B cell (primary cell): ENCODE data around the gene MAML2. TPM values are rescaled to one million over a fixed set of nuclear protein-coding genes. Genes with fewer than 3 reads are reported as not detected.

ENCODE experiments used
- ATAC-seq: fragments of 200-7000 bp; cut with Tn5 transposase; one replicate; pipeline ENCODE4 v1.10.0; 2021; ENCODE audit warnings: low read depth, mild to moderate bottlenecking, moderate number of reproducible peaks, moderate library complexity
- CTCF ChIA-PET: fragments of 350-600 bp; sonication (Branson Sonifier 250); formaldehyde crosslinking; loops from one replicate; lab custom pipeline; 2021; ENCODE audit warnings: antibody characterized with exemption, inconsistent platforms; lab: Charles Lee
- POLR2A ChIA-PET: fragments of 350-600 bp; sonication (Branson Sonifier 250); formaldehyde crosslinking; loops from one replicate; lab custom pipeline; 2021; ENCODE audit warnings: antibody characterized with exemption; lab: Charles Lee
- DNase-seq: peaks from one replicate; pipeline ENCODE4 v3.0.0; 2013
- H2AFZ ChIP-seq: 2 replicates; pipeline ENCODE4 v1.6.1; 2012; ENCODE audit warnings: mild to moderate bottlenecking, low read depth, low read length; ENCODE audit not compliant: insufficient read depth, poor library complexity, severe bottlenecking
- H3K27ac ChIP-seq, 2 donors: 1 replicate in 1 of 2; 2 replicates in 1 of 2; pipeline ENCODE4 v1.5.1; 2012 to 2013; ENCODE audit warnings: low read length in 2 of 2, mild to moderate bottlenecking in 2 of 2, moderate library complexity in 1 of 2
- H3K27me3 ChIP-seq, 4 experiments: fragments of 200-600 bp in 1 of 4; sonication (generic) in 1 of 4; replicated peaks in 1 of 4; 1 replicate in 2 of 4; 2 replicates in 2 of 4; pipeline versions ENCODE4 v1.6.1 to v1.7.0; 2013 to 2016; ENCODE audit warnings: low read length in 3 of 4, mild to moderate bottlenecking in 2 of 4, mixed read lengths in 1 of 4, moderate library complexity in 1 of 4; ENCODE audit not compliant: insufficient read depth in 4 of 4, control insufficient read depth in 3 of 4; ENCODE audit errors: control extremely low read depth in 1 of 4
- H3K36me3 ChIP-seq, 2 experiments: replicated peaks in 1 of 2; 1 replicate in 1 of 2; 2 replicates in 1 of 2; pipeline versions ENCODE4 v1.6.1 to v1.7.1; 2013; ENCODE audit warnings: low read length in 1 of 2; ENCODE audit not compliant: insufficient read depth in 2 of 2, control insufficient read depth in 1 of 2; ENCODE audit errors: control extremely low read depth in 1 of 2, extremely low read depth in 1 of 2
- H3K4me1 ChIP-seq, 2 donors: fragments of 200-600 bp in 1 of 2; sonication (generic) in 1 of 2; 1 replicate in 1 of 2; 2 replicates in 1 of 2; pipeline versions ENCODE4 v1.5.1 to v1.6.1; 2013 to 2017; ENCODE audit warnings: low read length in 2 of 2; ENCODE audit not compliant: control insufficient read depth in 2 of 2, insufficient read depth in 2 of 2
- H3K4me2 ChIP-seq: replicated peaks from 2 replicates; pipeline ENCODE3; 2012; ENCODE audit warnings: mild to moderate bottlenecking, low read depth, low read length; ENCODE audit not compliant: poor library complexity, severe bottlenecking
- H3K4me3 ChIP-seq, 5 experiments: fragments of 200-600 bp in 1 of 5; sonication (generic) in 1 of 5; 1 replicate in 3 of 5; 2 replicates in 2 of 5; pipeline versions ENCODE4 v1.5.1 to v1.7.0; 2011 to 2016; ENCODE audit warnings: low read length in 4 of 5, mild to moderate bottlenecking in 4 of 5, low read depth in 2 of 5, control low read depth in 1 of 5, moderate library complexity in 1 of 5; ENCODE audit not compliant: insufficient read depth in 1 of 5; ENCODE audit errors: control extremely low read depth in 1 of 5, extremely low read depth in 1 of 5
- H3K79me2 ChIP-seq: fragments of 200-600 bp; sonication (generic); one replicate; pipeline ENCODE4 v1.6.0; 2016; ENCODE audit warnings: low read length; ENCODE audit not compliant: control insufficient read depth, insufficient read depth
- H3K9ac ChIP-seq: fragments of 200-600 bp; sonication (generic); 2 replicates; pipeline ENCODE4 v1.6.1; 2017; ENCODE audit warnings: mild to moderate bottlenecking, low read length, moderate library complexity
- H3K9me3 ChIP-seq, 3 donors: one replicate each; pipeline versions ENCODE4 v1.6.1 to v1.7.1; 2013; ENCODE audit warnings: low read length in 2 of 3; ENCODE audit not compliant: control insufficient read depth in 2 of 3, insufficient read depth in 1 of 3; ENCODE audit errors: control extremely low read depth in 1 of 3
- H4K20me1 ChIP-seq: 2 replicates; pipeline ENCODE4 v1.6.0; 2012; ENCODE audit warnings: mild to moderate bottlenecking, low read length; ENCODE audit not compliant: insufficient read depth, control insufficient read depth, poor library complexity, severe bottlenecking
- H3K27ac Mint-ChIP-seq: one replicate; pipeline ENCODE4 v1.8.0; 2021; ENCODE audit warnings: mixed read lengths
- H3K27me3 Mint-ChIP-seq: one replicate; pipeline ENCODE4 v1.8.0; 2021; ENCODE audit warnings: mixed read lengths
- H3K4me1 Mint-ChIP-seq: one replicate; pipeline ENCODE4 v1.8.0; 2021; ENCODE audit warnings: mixed read lengths
- H3K4me3 Mint-ChIP-seq: one replicate; pipeline ENCODE4 v1.8.0; 2021; ENCODE audit warnings: mixed read lengths
- H3K9me3 Mint-ChIP-seq: one replicate; pipeline ENCODE4 v1.8.0; 2022; ENCODE audit warnings: mixed read lengths; ENCODE audit not compliant: insufficient read depth
- CTCF ChIP-seq: fragments of 200-600 bp; IDR thresholded peaks from one replicate; pipeline ENCODE4 v1.8.0; 2022; ENCODE audit warnings: antibody characterized with exemption, mild to moderate bottlenecking
- EZH2 ChIP-seq: IDR thresholded peaks from 2 replicates; pipeline ENCODE4 v1.6.1; 2012; ENCODE audit warnings: borderline replicate concordance, low read depth, mild to moderate bottlenecking, moderate library complexity, low read length; ENCODE audit not compliant: insufficient read depth, poor library complexity, severe bottlenecking
- WGBS: methylation state at CpG from one replicate; pipeline ENCODE4 v1.1.5; 2013; ENCODE audit warnings: missing lambda C conversion rate; ENCODE audit not compliant: insufficient coverage; 5-methylcytosine and 5-hydroxymethylcytosine counted together
- intact Hi-C: fragments of 100-400 bp; cut with micrococcal nuclease; formaldehyde crosslinking; loops from one replicate; pipeline ENCODE4 v1.10.0; 2022
- polyA plus RNA-seq: library from polyadenylated mRNA; depleted of rRNA; stranded (reverse); fragments of >200 nt; gene quantifications from 2 replicates; pipeline ENCODE4 v1.2.3, GENCODE V29; 2012
- total RNA-seq, 2 donors: library from RNA; stranded (reverse); fragments of 120-200 nt in 1 of 2; gene quantifications; 1 replicate in 1 of 2; 2 replicates in 1 of 2; pipeline versions ENCODE4 v1.2.3 to v1.2.4, GENCODE V29; 2013 to 2022

MAML2 gene
- total and polyA plus RNA-seq, 2 donors (not counting 1 experiment from before 2014, with no cell fraction given): 10.7 to 26.4 TPM

DNA sequence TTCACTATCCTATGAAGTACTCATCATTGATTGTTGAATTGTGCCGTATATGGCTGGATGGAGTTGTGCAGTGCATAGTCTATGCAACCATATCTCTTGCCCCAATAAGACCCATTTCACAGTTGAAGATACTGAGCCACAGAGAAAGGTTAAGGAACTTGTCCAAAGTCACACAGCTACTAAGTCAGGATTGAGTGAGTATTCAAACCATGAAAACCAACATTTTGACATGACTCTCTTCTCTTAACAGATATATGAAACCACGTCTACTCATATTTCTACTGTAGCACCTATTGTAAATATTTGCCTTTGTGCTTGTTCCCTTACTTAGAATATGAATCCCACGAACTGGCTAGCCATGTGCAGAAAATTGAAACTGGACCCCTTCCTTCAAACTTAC, 58.1 kb downstream of the MAML2 start:
- CTCF ChIA-PET: interaction anchor here (1.1 kb wide), 1 partner anchor 57 kb away, joined by 5 read pairs; no protein-coding TSS in a partner anchor
- H3K9me3 ChIP-seq: no peaks in the 10 kb centered on the region
- DNase-seq (no peak), ATAC-seq (no peak)
- no peaks in the 10 kb centered on the region for H4K20me1 ChIP-seq
- no peaks in the 10 kb centered on the region for H3K27me3 ChIP-seq
- no peak for TF ChIP-seq CTCF
- no peak for TF ChIP-seq EZH2
- no peak overlapping the region for H3K27ac Mint-ChIP-seq
- POLR2A ChIA-PET: no interaction called here
- no peak overlapping the region for H3K4me3 ChIP-seq
- no peak overlapping the region for H3K9ac ChIP-seq
- H3K4me1 Mint-ChIP-seq: peaks cover 35% of the 10 kb centered on the region
- no peak overlapping the region for H3K27ac ChIP-seq
- intact Hi-C loops: no loop called here
- no peak overlapping the region for H3K4me2 ChIP-seq
- peaks cover 3 to 14% of the 10 kb centered on the region in 2 donors for H3K4me1 ChIP-seq
- peaks cover 4% of the 10 kb centered on the region for H3K9me3 Mint-ChIP-seq
- WGBS: 88% methylated on average over 1 of the region's 3 CpGs
- H3K27me3 Mint-ChIP-seq: no peaks in the 10 kb centered on the region
- no peaks in the 10 kb centered on the region for H3K36me3 ChIP-seq
- peaks cover 60% of the 10 kb centered on the region for H3K79me2 ChIP-seq
- no peak overlapping the region for H3K4me3 Mint-ChIP-seq
- H2AFZ ChIP-seq: no peak overlapping the region

- Histone ChIP-seq H3K4me3 (no peak overlapping the region), H3K9me3 (no peaks in the 10 kb centered on the region), H3K36me3 (no peaks in the 10 kb centered on the region), H3K4me2 (no peak overlapping the region), H4K20me1 (no peaks in the 10 kb centered on the region), H3K79me2 (peaks cover 58% of the 10 kb centered on the region), H3K27me3 (no peaks in the 10 kb centered on the region), H3K4me1 (peaks cover 3 to 14% of the 10 kb centered on the region in 2 donors), H3K9ac (no peak overlapping the region), H2AFZ (no peak overlapping the region), H3K27ac (no peak overlapping the region)
- Mint-ChIP-seq H3K27ac (no peak overlapping the region), H3K9me3 (peaks cover 4% of the 10 kb centered on the region), H3K27me3 (no peaks in the 10 kb centered on the region), H3K4me3 (no peak overlapping the region), H3K4me1 (peaks cover 38% of the 10 kb centered on the region)
- WGBS: no CpG with 5 or more reads among the region's 1 CpG
- CTCF ChIA-PET: interaction anchor here (1.1 kb wide), 1 partner anchor 57 kb away, joined by 5 read pairs; no protein-coding TSS in a partner anchor
- ATAC-seq: no peak
- no peak for DNase-seq
- no peak for TF ChIP-seq EZH2
- intact Hi-C loops: no loop called here
- POLR2A ChIA-PET: no interaction called here
These were observed 58.6 kb downstream of the MAML2 start for GRCh38 chr11:96284401-96284800.
